ENCODE results near the gene RFFL. TPM values are rescaled to one million over a fixed set of nuclear protein-coding genes. Genes with fewer than 3 reads are reported as not detected.
A peak's percentile ranks its signal among the peaks of the same experiment; 100 is the strongest.

RFFL gene
- total and polyA plus RNA-seq, 8 donors: 19.6 to 42.0 (median 22.2) TPM

DNA sequence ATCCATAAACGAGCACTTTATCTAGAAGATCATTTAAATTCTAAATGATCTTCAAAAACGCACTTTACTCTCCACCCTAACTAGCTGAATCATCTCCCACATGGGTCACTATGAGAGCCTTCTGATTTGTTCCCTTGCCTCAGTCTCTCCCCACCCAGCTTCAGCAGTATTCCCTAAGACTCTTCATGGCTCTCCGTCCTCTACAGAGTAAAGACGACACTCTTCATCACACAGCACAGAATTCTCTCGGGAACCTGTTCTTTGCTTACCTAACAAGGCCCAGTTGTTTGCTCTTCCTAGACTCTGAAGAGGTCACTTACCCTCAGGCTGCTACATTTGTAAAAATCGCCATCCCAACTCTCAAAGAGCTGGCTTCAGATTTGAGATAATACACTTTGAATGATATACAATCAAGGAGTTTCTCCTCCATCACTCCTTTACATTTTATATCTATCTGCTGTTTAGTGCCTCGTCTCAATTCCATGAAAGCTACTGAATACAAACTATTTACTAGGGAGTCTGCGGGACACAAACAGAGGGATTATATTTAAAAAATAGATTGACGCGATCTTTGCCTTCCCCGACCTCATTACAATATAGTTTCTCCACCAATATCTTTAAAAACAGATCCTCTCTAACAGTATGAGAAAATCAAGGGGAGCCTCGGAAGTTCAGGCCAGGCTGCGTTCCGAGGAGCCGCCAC, 83.7 kb downstream of the RFFL start:
- H3K27ac ChIP-seq: peak overlapping the region; percentile 99
- intact Hi-C loops (cut with DNase I): no loop called here
- no peaks in the 10 kb centered on the region for H3K27me3 ChIP-seq
- H3K4me3 ChIP-seq: peak overlapping the region; percentile 88 to 93
- DNase-seq: no peak
- peaks cover 0 to 4% of the 10 kb centered on the region in 2 donors for H3K36me3 ChIP-seq
- no peak for TF ChIP-seq CTCF (IDR thresholded peaks at IDR 0.05)
- ATAC-seq: no peak
- no peaks in the 10 kb centered on the region for H3K9me3 ChIP-seq
- H3K4me1 ChIP-seq: peaks cover 10 to 40% of the 10 kb centered on the region in 2 donors

- ATAC-seq (no peak), DNase-seq (no peak)
- H3K4me3 ChIP-seq: no peak overlapping the region
- H3K27me3 ChIP-seq: no peaks in the 10 kb centered on the region
- peaks cover 0 to 1% of the 10 kb centered on the region in 2 donors for H3K36me3 ChIP-seq
- intact Hi-C loops (cut with DNase I): no loop called here
- no peaks in the 10 kb centered on the region for H3K9me3 ChIP-seq
- H3K27ac ChIP-seq: no peak overlapping the region
- peaks cover 10 to 38% of the 10 kb centered on the region in 2 donors for H3K4me1 ChIP-seq
- TF ChIP-seq CTCF (IDR thresholded peaks at IDR 0.05): no peak
Measured at GRCh38 chr17:34979153-34979552, 84.4 kb downstream of the RFFL start.

DNA sequence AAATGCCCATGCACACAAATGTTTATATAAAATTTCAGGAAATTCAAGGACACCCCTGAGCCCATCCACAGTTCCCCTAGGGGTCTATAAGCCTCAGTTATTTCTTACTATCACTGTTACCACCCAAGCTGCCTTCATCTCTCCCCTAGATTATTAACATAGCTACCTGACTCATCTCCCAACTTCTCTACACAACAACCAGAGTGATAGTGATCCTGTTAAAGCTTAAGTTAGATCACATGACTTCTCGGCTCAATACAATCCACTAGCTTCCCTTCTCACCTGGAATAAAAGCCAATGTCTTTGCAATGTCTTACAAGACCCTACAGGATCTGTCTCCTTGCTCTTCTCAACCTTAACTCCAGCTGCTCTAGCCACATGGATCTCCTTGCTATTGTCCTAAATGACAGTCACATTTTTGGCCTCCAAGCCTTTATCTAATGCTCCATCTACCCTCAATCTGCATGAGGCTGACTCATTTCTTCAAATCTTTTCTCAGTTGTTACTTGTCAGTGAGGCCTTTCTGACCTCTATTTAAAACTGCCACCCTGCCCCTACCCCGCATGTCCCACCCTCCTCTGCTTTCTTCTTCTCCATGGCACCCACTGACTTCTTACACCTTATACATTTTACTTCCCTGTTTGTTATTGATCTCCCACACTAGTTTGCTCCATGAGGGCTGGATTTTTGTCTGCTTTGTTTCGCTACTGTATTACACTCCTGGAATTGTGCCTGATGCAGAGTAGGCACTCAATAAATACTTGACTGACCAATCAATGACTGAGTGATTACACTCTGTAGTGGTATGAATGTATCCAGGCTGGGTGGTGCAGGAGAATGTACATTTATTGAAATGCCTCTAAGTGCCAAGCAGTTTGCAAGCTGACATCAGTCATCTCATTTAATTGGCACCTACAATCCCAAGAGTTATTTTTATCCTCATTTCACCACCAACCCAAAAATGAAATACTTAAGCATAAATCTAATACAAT, 88.4 kb downstream of the RFFL start:
- no peak for ATAC-seq
- TF ChIP-seq CTCF (IDR thresholded peaks at IDR 0.05): no peak
- peaks cover 0 to 9% of the 10 kb centered on the region in 2 donors for H3K4me1 ChIP-seq
- no peaks in the 10 kb centered on the region for H3K36me3 ChIP-seq
- H3K27ac ChIP-seq: no peak overlapping the region
- DNase-seq: no peak
- intact Hi-C loops (cut with DNase I): no loop called here
- H3K9me3 ChIP-seq: no peaks in the 10 kb centered on the region
- no peak overlapping the region for H3K4me3 ChIP-seq
- H3K27me3 ChIP-seq: no peaks in the 10 kb centered on the region

GRCh38 chr17:34974179-34974578, 89.3 kb downstream of the RFFL start:
- Histone ChIP-seq H3K27me3 (no peaks in the 10 kb centered on the region), H3K27ac (no peak overlapping the region), H3K9me3 (no peaks in the 10 kb centered on the region), H3K36me3 (peaks cover 0 to 3% of the 10 kb centered on the region in 2 donors), H3K4me3 (no peak overlapping the region), H3K4me1 (no peaks in the 10 kb centered on the region)
- ATAC-seq (no peak), DNase-seq (no peak)
- no peak for TF ChIP-seq CTCF (IDR thresholded peaks at IDR 0.05)
- intact Hi-C loops (cut with DNase I): no loop called here
